PC-3 (cell line): ENCODE data around the gene KRT83.

Experiments used
- EZH2 ChIP-seq: fragments of 300-600 bp; sonication (generic); IDR thresholded peaks from one replicate; pipeline ENCODE4 v1.6.1; 2017; ENCODE audit warnings: antibody characterized with exemption, mild to moderate bottlenecking, low read length; ENCODE audit not compliant: unreplicated experiment
- TF ChIP-seq, protein P1 (sequence below): fragments of 300-600 bp; sonication (generic); conservative IDR thresholded peaks from 2 replicates; pipeline ENCODE4 v1.5.1; 2017; ENCODE audit warnings: antibody characterized with exemption, low read depth, mild to moderate bottlenecking, low read length

DNA sequence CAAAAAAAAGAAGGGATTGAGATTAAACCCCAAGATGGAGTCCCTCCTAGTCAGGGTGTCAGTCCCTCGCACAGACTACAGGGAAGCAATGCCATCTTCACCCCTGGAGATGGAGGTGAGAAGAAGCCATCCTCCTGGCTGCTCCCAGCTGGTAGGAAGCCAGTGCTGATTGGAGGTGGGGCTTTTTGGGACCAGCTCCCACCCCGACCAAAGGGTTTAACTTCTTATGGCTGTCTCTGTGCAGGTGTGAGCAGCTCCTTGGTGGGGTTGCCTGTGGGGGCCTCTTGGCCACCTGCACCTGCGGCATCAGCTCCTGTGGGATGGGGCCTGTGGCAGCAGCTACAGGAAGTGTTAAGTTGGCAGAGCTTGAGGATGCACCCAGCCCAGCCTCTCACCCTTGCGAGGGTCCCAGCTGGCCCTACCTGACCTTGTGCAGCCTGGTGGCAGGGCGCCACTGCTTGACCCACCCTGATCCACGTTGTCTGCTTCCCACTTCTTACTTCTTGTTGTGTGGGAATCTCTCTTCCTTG lies 50.6 kb downstream of the KRT83 start:
- TF ChIP-seq, protein P1, sequence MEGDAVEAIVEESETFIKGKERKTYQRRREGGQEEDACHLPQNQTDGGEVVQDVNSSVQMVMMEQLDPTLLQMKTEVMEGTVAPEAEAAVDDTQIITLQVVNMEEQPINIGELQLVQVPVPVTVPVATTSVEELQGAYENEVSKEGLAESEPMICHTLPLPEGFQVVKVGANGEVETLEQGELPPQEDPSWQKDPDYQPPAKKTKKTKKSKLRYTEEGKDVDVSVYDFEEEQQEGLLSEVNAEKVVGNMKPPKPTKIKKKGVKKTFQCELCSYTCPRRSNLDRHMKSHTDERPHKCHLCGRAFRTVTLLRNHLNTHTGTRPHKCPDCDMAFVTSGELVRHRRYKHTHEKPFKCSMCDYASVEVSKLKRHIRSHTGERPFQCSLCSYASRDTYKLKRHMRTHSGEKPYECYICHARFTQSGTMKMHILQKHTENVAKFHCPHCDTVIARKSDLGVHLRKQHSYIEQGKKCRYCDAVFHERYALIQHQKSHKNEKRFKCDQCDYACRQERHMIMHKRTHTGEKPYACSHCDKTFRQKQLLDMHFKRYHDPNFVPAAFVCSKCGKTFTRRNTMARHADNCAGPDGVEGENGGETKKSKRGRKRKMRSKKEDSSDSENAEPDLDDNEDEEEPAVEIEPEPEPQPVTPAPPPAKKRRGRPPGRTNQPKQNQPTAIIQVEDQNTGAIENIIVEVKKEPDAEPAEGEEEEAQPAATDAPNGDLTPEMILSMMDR = no peak
- TF ChIP-seq EZH2 = no peak
